Measurements from ENCODE around the gene RTP3. TPM values are rescaled to one million over a fixed set of nuclear protein-coding genes. Genes with fewer than 3 reads are reported as not detected.

The RTP3 gene
- total and polyA plus RNA-seq, 2 of the 4 experiments (the other 2 are of a cell fraction), result 0.18 to 0.26 TPM

- TF ChIP-seq RFX5 (IDR thresholded peaks at IDR 0.05; ENCODE audit: low read depth, low read length) (no peak), USF2 (IDR thresholded peaks at IDR 0.05; ENCODE audit: low read depth, low read length) (no peak), CHD1 (IDR thresholded peaks at IDR 0.05; ENCODE audit: low read depth, low read length) (no peak)
Observed at GRCh38 chr3:46453526-46454208, 44.1 kb upstream of the RTP3 start (continued).

- no peak overlapping the region for H2BK15ac ChIP-seq (ENCODE audit: low read depth, low read length)
- no peak overlapping the region for H2AK9ac ChIP-seq (replicated peaks; ENCODE audit: low read depth, low read length, poor library complexity)
- H2BK120ac ChIP-seq (ENCODE audit: low read depth, low read length), result no peak overlapping the region
- no CpG with 5 or more reads among the region's 3 CpGs for WGBS, 2 experiments (ENCODE audit: extremely low coverage in 2 of 2, insufficient read length in 1 of 2)
- H3K18ac ChIP-seq (ENCODE audit: low read depth, low read length), result no peak overlapping the region
- H3K27me3 ChIP-seq (ENCODE audit: control insufficient read depth, insufficient read depth, low read length), result peaks cover 49% of the 10 kb centered on the region
- in situ Hi-C loops (cut with MboI; ENCODE audit: low sequenced_read_pairs), result no loop called here
- no peak overlapping the region for H2BK20ac ChIP-seq (ENCODE audit: low read depth, low read length)
- dilution Hi-C loops (cut with HindIII; ENCODE audit: low sequenced_read_pairs, unreplicated experiment), result no loop called here
- H3K27ac ChIP-seq (ENCODE audit: insufficient read depth, low read length), result no peak overlapping the region
- no peak overlapping the region for H2AK5ac ChIP-seq (ENCODE audit: low read depth, low read length)
- no peak overlapping the region for H3K4ac ChIP-seq (ENCODE audit: low read depth, low read length)
- H3K4me3 ChIP-seq (ENCODE audit: insufficient read depth, low read depth, low read length), result no peak overlapping the region
- no peak overlapping the region for H2AFZ ChIP-seq (replicated peaks; ENCODE audit: low read length, poor library complexity)
- H3K4me2 ChIP-seq (ENCODE audit: low read depth, low read length), result no peak overlapping the region
- H2BK5ac ChIP-seq (ENCODE audit: low read depth, low read length, poor library complexity, severe bottlenecking), result no peak overlapping the region
- DNase-seq, result no peak
- H3K23ac ChIP-seq (ENCODE audit: low read depth, low read length), result no peak overlapping the region
- H3K79me1 ChIP-seq (ENCODE audit: low read depth in 1 of 2, low read length in 2 of 2), result no peaks in the 10 kb centered on the region
- H3K36me3 ChIP-seq (ENCODE audit: control insufficient read depth, insufficient read depth, low read length), result no peaks in the 10 kb centered on the region
- ATAC-seq (ENCODE audit: low read depth), result no peak
- no peak overlapping the region for H3K14ac ChIP-seq (replicated peaks; ENCODE audit: low read depth, low read length)
- no peaks in the 10 kb centered on the region for H3K9me3 ChIP-seq (ENCODE audit: control insufficient read depth, insufficient read depth, low read length)
- ChIA-PET CTCF (no interaction called here), POLR2A (ENCODE audit: unreplicated experiment) (no interaction called here)
- no peak overlapping the region for H3K56ac ChIP-seq (ENCODE audit: extremely low read depth, insufficient read depth, low read length)
- H4K20me1 ChIP-seq (ENCODE audit: insufficient read depth, low read length), result no peaks in the 10 kb centered on the region
- no peaks in the 10 kb centered on the region for H3K9me1 ChIP-seq (ENCODE audit: insufficient read depth, low read length)
- no peak overlapping the region for H4K5ac ChIP-seq (ENCODE audit: low read depth, low read length)
- BruUV-seq (replicated peaks), result no TSS peak
- no peak overlapping the region for H4K91ac ChIP-seq (ENCODE audit: insufficient read depth, low read depth, low read length)
- no peak overlapping the region for H4K8ac ChIP-seq (ENCODE audit: low read depth in 2 of 2, low read length in 2 of 2)
- H3K4me1 ChIP-seq (ENCODE audit: control insufficient read depth, insufficient read depth, low read length), result no peaks in the 10 kb centered on the region
- intact Hi-C loops (cut with micrococcal nuclease), result no loop called here
- H3K9ac ChIP-seq (ENCODE audit: low read depth, low read length), result no peak overlapping the region
- TF ChIP-seq CTCF (conservative IDR thresholded peaks at IDR 0.05; ENCODE audit: low read depth, low read length), result no peak
- TF ChIP-seq MAFK (IDR thresholded peaks at IDR 0.05; ENCODE audit: low read depth, low read length), result no peak
- no peak for TF ChIP-seq CHD1 (IDR thresholded peaks at IDR 0.05; ENCODE audit: low read depth, low read length)
- no peak for TF ChIP-seq RCOR1 (IDR thresholded peaks at IDR 0.05; ENCODE audit: insufficient replicate concordance, low read length)
- TF ChIP-seq SMC3 (IDR thresholded peaks at IDR 0.05; ENCODE audit: low read depth, low read length), result no peak
- TF ChIP-seq POLR2A (IDR thresholded peaks at IDR 0.05; ENCODE audit: low read depth, low read length), result no peak
- no peak for TF ChIP-seq CEBPB (IDR thresholded peaks at IDR 0.05; ENCODE audit: low read depth, low read length)
- TF ChIP-seq MXI1 (IDR thresholded peaks at IDR 0.05; ENCODE audit: borderline replicate concordance, low read depth, low read length), result no peak
- no peak for TF ChIP-seq FOS (IDR thresholded peaks at IDR 0.05; ENCODE audit: low read depth, low read length)
- TF ChIP-seq ELK1 (IDR thresholded peaks at IDR 0.05; ENCODE audit: borderline replicate concordance, low read depth, low read length), result no peak
- no peak for TF ChIP-seq USF2 (IDR thresholded peaks at IDR 0.05; ENCODE audit: low read depth, low read length)
- no peak for TF ChIP-seq RFX5 (IDR thresholded peaks at IDR 0.05; ENCODE audit: low read depth, low read length)
Observed at GRCh38 chr3:46454209-46454595, 43.6 kb upstream of the RTP3 start.

All from IMR-90 (cell line).